Stimulated activated memory B cell treated with anti-CD40 and anti-IgM and Interleukin-4, amounts not matched to agents 10 μg/mL and 1 μg/mL and 100 μg/mL, for 72 hours (primary cell): ENCODE measurements around the gene FAM163A.
"Not testable (repeated sequence)": the region's sequence is repeated elsewhere in the genome, so short reads cannot be mapped to it uniquely, and the experiment has no call there.

Experiments used
- ATAC-seq: fragments of 150-1000 bp; cut with Tn5 transposase; 2 replicates; pipeline ENCODE4 v1.10.0; 2021
- H3K27ac Mint-ChIP-seq: one replicate; pipeline ENCODE4 v1.8.0; 2022; ENCODE audit warnings: mild to moderate bottlenecking, mixed read lengths
- H3K27me3 Mint-ChIP-seq: one replicate; pipeline ENCODE4 v1.8.0; 2022; ENCODE audit warnings: mixed read lengths
- H3K36me3 Mint-ChIP-seq: one replicate; pipeline ENCODE4 v1.8.0; 2022; ENCODE audit warnings: mixed read lengths
- H3K4me1 Mint-ChIP-seq: one replicate; pipeline ENCODE4 v1.8.0; 2022; ENCODE audit warnings: mixed read lengths
- H3K4me3 Mint-ChIP-seq: one replicate; pipeline ENCODE4 v1.8.0; 2022; ENCODE audit warnings: mild to moderate bottlenecking, moderate library complexity, mixed read lengths
- H3K9me3 Mint-ChIP-seq: one replicate; pipeline ENCODE4 v1.8.0; 2022; ENCODE audit warnings: mixed read lengths

The FAM163A gene

DNA sequence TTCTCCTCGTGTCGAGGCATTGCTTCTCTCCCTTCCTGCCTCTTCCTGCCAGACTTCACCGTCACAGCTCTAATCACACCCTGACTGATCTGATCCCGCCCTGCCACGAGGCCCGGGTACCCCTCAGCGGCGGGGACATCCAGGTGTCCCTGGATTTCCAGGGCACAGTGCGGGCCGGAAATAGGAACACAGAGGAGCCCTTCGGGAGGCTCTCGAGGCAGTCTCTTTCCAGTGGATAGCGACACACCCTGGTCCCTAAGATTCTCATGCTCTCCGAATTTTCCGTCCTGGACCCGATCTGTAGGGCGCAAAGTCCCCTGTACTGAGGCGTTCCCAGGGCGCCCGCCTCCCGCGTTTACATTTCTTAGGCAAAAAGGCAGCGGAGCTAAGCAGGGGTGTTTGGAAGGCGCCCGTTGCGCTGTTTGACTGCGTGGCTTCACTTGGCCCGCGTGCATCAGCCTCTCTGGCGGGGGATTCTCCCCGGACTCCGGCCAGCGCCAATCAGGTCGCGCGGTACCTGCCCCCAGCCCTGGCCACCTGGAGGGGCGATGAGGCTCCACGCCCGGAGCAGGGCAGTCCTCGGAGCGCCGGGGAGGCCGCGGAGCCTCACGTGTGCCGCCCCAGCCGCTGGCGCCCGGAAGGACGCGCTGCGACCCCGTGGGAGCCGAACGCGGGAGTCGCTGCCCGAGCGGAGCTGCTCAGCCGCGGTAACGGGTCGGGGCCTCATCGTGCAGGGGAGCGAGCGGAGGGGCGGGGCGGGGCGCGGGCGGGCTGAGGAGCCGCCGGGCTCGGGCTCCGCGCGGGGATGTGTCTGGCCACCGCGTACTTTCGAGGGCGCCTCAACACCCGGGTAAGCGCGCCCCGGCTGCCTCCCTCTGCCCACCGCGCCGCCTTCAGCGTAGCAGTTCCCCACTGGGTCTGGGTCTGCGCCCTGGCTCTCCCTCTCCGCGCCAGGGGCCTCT lies at the start of gene FAM163A:
Gene FAM163A (plus strand): TSS at position 575 of the 962 bp plus-strand sequence. CDS start 69,807 bp downstream, outside the sequence.
- ATAC-seq: no peak
- H3K27me3 Mint-ChIP-seq: peaks cover 85% of the 10 kb centered on the region
- peaks cover 7% of the 10 kb centered on the region for H3K4me1 Mint-ChIP-seq
- no peak within 1 kb of the TSS for H3K27ac Mint-ChIP-seq
- peak within 1 kb of the TSS; percentile 40 for H3K4me3 Mint-ChIP-seq
- no peaks in the 10 kb centered on the region for H3K36me3 Mint-ChIP-seq
- peaks cover 6% of the 10 kb centered on the region for H3K9me3 Mint-ChIP-seq

DNA sequence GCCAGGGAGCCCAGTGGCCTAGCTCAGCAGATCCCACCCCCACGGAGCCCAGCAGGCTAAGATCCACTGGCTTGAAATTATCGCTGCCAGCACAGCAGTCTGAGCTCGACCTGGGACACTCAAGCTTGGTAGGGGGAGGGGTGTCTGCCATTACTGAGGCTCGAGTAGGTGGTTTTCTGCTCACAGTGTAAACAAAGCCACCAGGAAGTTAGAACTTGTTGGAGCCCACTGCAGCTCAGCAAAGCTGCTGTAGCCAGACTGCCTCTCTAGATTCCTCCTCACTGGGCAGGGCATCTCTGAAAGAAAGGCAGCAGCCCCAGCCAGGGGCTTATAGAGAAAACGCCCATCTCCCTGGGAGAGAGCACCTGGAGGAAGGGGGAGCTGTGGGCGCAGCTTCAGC lies 48.6 kb upstream of the FAM163A start:
- H3K36me3 Mint-ChIP-seq, H3K27ac Mint-ChIP-seq, ATAC-seq, H3K4me3 Mint-ChIP-seq, H3K4me1 Mint-ChIP-seq, H3K9me3 Mint-ChIP-seq: not testable (repeated sequence)
- H3K27me3 Mint-ChIP-seq: peaks cover 39% of the 10 kb centered on the region

DNA sequence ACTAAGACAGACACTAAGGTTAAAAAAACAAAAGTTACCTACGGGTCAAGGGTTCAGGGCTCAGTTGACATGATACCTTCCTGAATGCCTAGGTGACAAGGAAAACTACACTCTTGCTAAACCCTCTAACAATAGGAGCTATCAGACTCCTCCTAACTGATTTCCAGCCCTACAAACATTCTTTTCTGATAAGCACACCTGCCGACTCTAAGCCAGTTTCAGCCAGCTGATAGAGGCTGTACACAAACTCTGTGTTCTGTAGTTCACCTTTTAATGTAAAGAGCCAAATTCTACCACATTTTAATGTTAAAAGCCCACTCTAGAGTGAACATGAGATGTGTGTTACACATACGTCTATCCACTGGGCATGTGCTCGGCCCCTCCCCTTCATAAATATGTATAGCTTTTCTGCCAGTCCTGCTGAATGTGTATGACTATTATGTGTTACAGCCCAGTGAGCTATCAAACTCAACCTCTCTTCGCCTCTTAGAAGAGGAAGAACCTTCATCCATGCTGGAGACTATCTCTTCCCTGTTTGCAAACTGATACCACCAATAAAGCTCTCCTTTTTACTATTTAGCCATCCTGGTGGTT lies 40.0 kb upstream of the FAM163A start:
- H3K4me1 Mint-ChIP-seq: no peaks in the 10 kb centered on the region
- H3K4me3 Mint-ChIP-seq: no peak overlapping the region
- H3K27ac Mint-ChIP-seq: no peak overlapping the region
- H3K36me3 Mint-ChIP-seq: no peaks in the 10 kb centered on the region
- H3K9me3 Mint-ChIP-seq: no peaks in the 10 kb centered on the region
- ATAC-seq: no peak
- no peaks in the 10 kb centered on the region for H3K27me3 Mint-ChIP-seq

DNA sequence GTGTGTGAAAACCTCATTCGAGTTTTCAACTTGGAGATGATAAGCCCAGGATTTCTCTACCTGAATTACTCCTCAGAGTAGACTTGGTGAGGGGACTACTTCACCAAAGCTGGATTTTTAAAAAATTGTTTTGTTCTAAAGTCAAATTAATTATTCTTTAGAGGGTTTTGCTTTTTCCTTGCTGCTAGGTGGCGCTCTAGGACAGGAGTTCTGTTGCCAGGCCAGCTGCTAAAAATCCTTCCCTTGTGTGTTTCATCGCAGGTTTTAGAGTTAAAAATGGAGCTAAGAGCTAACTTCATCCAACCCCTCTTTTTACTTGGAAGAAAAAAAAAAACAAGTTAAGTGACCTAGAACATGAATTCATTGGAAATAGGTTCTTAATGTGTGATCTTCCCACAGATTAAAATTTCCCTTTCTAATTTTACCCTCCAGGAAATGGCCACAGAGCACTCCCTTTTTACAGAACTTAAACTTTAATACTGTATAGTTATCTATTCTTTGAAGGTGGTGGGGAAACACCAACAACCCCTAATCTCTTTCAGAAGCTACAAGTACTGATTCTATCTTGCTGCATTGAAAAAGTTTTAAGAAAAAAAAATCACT lies 36.7 kb upstream of the FAM163A start:
- H3K27ac Mint-ChIP-seq: no peak overlapping the region
- no peak overlapping the region for H3K4me3 Mint-ChIP-seq
- no peaks in the 10 kb centered on the region for H3K4me1 Mint-ChIP-seq
- no peak for ATAC-seq
- H3K36me3 Mint-ChIP-seq: no peaks in the 10 kb centered on the region
- H3K9me3 Mint-ChIP-seq: no peaks in the 10 kb centered on the region
- peaks cover 10% of the 10 kb centered on the region for H3K27me3 Mint-ChIP-seq

DNA sequence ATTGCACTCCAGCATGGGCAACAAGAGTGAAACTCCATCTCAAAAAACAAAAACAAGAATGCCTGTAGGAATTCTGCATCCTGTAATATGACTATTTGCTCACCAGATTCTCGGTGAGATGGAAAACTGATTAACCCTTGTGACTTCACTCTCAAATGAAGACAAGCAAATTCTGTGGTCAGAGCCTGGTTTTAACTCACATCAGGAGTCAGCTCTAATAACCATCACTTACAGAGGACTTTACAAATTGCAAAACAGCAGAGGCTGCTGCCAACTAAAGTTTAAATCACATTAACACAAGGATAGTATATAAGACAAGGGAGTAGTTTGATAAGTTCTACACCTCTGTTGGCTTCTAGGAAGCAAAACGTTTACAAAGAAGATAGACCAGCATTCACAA lies 35.7 kb upstream of the FAM163A start:
- no peak for ATAC-seq
- no peak overlapping the region for H3K27ac Mint-ChIP-seq

DNA sequence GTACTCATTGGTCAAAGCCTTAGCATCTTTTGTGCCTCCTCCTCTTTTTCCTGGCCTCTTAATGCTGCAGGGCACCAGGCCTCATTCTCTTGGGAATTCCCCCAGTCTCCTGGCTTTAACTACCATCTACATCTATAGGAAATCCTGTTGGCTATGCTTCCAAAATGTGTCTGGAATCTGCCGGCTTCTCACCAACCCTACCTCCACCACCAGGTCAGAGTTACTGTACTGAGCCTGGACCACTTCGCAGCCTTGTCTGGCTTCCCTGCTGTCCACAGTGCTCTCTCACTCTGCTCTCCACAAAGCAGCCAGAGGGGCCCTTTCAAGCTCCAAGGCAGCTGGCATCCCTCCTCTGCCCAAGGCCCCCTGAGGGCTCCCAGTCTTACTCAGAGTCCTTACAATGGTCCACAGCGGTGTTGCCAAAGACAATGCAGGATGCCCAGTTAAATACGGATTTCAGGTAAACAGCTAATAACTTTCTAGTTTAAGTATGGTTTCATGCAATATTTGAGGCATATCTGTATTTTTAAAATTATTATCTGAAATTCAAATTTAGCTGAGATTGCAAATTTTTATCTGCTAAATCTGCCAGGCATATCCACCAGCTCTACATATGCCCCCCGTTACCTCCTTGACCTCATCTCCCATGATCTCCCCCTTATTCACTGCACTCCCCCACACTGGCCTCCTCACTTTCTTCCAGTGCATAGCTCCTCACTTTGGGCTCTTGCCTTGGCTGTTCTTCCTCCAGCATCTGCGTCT lies 34.5 kb upstream of the FAM163A start:
- peaks cover 12% of the 10 kb centered on the region for H3K9me3 Mint-ChIP-seq
- no peak for ATAC-seq
- no peaks in the 10 kb centered on the region for H3K4me1 Mint-ChIP-seq
- H3K27me3 Mint-ChIP-seq: peaks cover 10% of the 10 kb centered on the region
- no peak overlapping the region for H3K4me3 Mint-ChIP-seq
- no peaks in the 10 kb centered on the region for H3K36me3 Mint-ChIP-seq
- no peak overlapping the region for H3K27ac Mint-ChIP-seq

More for the DNA sequence above, 35.7 kb upstream of the FAM163A start:
- Mint-ChIP-seq H3K4me3 (no peak overlapping the region), H3K9me3 (peaks cover 4% of the 10 kb centered on the region), H3K27me3 (peaks cover 10% of the 10 kb centered on the region), H3K36me3 (no peaks in the 10 kb centered on the region), H3K4me1 (no peaks in the 10 kb centered on the region)

DNA sequence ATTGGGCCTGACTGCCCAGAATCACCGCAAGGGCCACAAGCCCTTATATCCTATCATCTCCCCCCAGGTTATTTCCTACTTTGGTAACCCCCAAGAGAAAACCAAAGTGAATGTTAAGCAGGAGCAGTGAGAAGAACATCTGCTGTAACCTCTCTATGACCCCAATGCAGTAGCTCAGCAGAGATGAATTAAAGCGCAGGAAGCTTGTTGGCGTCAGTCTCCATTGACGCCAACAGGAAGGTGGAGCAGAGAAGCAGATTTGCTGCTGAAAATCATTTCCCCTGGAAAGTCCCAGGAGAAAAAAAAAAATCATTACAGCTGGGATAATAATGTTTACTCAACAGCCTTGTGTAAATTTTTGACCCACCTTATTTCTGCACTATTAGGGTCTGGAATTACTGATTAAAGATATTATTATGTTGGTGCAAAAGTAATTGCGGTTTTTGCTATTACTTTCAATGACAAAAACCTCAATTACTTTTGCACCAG lies 33.2 kb upstream of the FAM163A start:
- no peaks in the 10 kb centered on the region for H3K36me3 Mint-ChIP-seq
- H3K9me3 Mint-ChIP-seq: peaks cover 21% of the 10 kb centered on the region
- no peaks in the 10 kb centered on the region for H3K4me1 Mint-ChIP-seq
- no peak overlapping the region for H3K4me3 Mint-ChIP-seq
- no peak overlapping the region for H3K27ac Mint-ChIP-seq
- H3K27me3 Mint-ChIP-seq: peaks cover 10% of the 10 kb centered on the region
- no peak for ATAC-seq

DNA sequence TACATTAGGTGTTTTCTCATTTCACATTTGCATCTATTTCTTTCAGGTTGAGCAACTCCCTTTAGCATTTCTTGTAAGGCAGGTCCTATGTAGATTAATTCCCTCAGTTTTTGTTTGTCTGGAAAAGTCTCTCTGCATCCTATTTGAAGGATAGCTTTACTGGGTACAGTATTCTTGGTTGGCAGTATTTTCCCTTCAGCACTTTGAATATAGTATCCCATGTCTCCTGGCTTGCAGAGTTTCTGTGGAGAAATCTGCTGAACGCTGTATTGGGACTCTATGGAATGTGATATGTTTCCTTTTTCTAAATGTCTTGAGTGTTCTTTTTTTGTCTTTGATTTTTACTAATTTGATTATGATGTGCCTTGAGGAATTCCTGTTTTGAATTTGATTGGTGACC lies 28.9 kb upstream of the FAM163A start:
- Mint-ChIP-seq H3K36me3 (peaks cover 4% of the 10 kb centered on the region), H3K27me3 (peaks cover 10% of the 10 kb centered on the region), H3K9me3 (peaks cover 51% of the 10 kb centered on the region), H3K4me1 (no peaks in the 10 kb centered on the region), H3K4me3 (no peak overlapping the region), H3K27ac (no peak overlapping the region)
- no peak for ATAC-seq

DNA sequence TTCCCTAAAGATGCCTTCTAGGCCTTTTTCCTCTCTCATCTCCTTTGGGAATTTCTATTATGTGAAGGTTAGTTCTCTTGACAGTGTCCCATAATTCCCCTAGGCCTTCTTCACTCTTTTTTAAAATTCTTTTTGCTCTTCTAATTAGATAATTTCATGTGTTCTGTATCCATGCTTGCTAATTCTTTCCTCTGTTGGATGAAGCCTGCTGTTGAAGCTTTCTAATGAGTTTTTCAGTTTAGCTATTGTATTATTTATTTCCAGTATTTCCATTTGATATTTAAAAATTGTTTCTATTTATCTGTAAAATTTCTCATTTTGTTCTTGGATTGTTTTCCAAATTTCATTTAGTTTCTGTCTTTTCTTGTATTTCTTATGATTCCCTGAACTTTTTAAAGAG lies 28.5 kb upstream of the FAM163A start:
- no peak for ATAC-seq
- Mint-ChIP-seq H3K27ac (no peak overlapping the region), H3K27me3 (peaks cover 7% of the 10 kb centered on the region), H3K9me3 (peaks cover 51% of the 10 kb centered on the region), H3K4me1 (no peaks in the 10 kb centered on the region), H3K36me3 (peaks cover 4% of the 10 kb centered on the region), H3K4me3 (no peak overlapping the region)

DNA sequence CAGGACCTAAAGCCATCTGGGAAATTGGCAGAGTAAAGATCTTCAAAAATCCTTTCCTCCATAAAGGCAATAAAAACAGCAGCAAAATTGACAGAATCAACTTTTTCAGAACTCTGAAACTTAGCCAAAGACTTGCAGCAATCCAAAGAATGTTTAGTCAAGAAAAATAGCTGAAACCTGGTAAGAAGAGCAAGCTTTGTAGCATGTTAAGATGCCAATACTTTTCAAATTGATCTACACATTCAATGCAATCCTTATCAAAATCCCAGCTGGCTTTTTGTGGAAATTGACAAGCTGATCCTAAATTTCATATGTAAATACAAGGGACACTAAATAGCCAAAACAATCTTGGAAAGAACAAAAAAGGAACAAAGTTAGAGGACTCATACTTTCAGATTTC lies 23.8 kb upstream of the FAM163A start:
- Mint-ChIP-seq H3K4me1 (no peaks in the 10 kb centered on the region), H3K27ac (no peak overlapping the region), H3K36me3 (peaks cover 4% of the 10 kb centered on the region), H3K27me3 (peaks cover 7% of the 10 kb centered on the region), H3K4me3 (no peak overlapping the region), H3K9me3 (peaks cover 43% of the 10 kb centered on the region)
- no peak for ATAC-seq

DNA sequence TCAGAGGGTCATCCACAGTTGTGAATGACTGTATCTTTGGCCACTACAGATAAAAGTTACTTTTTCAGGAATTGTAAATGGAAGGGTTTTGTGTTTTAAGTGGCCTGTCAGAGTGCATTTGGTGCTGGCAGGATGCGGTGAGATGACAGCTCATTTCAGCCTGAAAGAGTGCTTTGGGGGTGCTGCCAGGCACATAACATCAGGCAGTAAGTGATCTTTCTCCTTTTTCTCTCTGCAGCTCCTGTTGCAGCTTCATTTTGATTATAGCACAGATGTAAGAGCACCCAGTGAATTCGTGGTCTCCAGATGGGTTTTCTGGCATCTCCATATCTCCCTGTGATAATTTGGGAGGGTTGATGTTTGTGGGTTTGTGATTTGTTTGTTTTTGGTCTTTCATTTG lies 14.8 kb upstream of the FAM163A start:
- no peak for ATAC-seq
- Mint-ChIP-seq H3K36me3 (no peaks in the 10 kb centered on the region), H3K27ac (no peak overlapping the region), H3K9me3 (no peaks in the 10 kb centered on the region), H3K4me1 (no peaks in the 10 kb centered on the region), H3K27me3 (no peaks in the 10 kb centered on the region), H3K4me3 (no peak overlapping the region)

DNA sequence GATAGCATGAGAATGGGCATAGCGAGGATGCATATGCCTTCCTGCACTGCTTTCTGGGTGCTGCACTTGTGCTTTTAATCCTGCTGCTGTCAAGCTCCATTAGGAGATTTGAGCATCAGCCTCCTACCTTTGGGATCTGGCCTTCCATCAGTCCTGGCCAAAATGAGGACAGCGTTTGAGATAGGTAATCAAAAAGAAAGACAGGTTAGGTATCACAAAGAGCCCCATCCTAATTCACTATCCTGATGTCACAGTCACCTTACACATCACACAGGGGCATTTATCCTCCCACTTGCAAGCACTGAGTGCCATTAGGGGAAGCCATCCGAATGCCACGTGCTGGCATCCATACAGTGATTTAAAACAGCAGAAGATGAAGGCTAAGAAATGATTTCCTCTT lies 13.2 kb upstream of the FAM163A start:
- Mint-ChIP-seq H3K9me3 (no peaks in the 10 kb centered on the region), H3K27ac (no peak overlapping the region), H3K4me3 (no peak overlapping the region), H3K27me3 (peaks cover 7% of the 10 kb centered on the region), H3K4me1 (no peaks in the 10 kb centered on the region), H3K36me3 (no peaks in the 10 kb centered on the region)
- no peak for ATAC-seq

DNA sequence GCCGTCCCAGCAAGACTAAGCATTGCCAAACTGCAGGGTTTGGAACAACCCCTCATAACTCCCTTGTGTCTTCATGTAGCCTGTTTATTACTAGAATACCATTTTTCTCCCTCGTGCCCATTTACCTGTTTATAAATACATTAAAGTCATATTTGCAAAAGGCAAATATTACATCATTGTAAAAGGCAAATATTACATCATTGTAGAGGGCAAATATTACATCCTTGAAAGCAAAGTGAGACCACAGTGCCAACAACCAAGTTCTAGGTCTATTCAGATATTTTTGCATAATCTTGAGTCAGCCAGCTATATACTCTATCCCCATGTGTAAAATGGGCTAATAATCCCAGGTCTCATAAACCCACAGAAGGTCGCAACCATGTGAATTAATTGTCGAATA lies 11.4 kb upstream of the FAM163A start:
- Mint-ChIP-seq H3K36me3 (no peaks in the 10 kb centered on the region), H3K4me1 (no peaks in the 10 kb centered on the region), H3K9me3 (no peaks in the 10 kb centered on the region), H3K27me3 (peaks cover 22% of the 10 kb centered on the region), H3K27ac (no peak overlapping the region), H3K4me3 (no peak overlapping the region)
- no peak for ATAC-seq

DNA sequence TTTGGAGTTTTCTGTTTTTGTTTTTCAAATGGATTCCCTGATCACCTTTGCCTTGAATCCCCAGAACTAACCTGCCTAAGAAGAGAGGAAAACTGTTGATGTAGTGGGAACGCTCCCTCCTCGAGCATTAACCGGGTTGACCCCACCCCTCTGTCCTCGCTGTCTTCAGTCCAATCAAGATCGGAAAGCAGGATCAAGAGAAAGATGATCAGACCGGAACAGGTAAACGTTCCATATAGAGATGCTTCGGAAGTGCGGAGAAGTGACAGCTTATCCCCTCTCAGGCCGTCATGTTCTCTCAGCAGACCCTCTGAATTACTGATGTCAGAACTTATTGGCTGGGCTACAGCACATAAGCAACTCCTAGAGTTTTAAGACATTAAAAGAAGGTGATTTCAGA lies 800 bp upstream of the FAM163A start:
- ATAC-seq: no peak
- Mint-ChIP-seq H3K4me3 (no peak overlapping the region), H3K36me3 (no peaks in the 10 kb centered on the region), H3K27me3 (peaks cover 90% of the 10 kb centered on the region), H3K9me3 (peaks cover 6% of the 10 kb centered on the region), H3K4me1 (peaks cover 7% of the 10 kb centered on the region), H3K27ac (no peak overlapping the region)
